Thyroid gland (tissue), 4 donors: Measurements from ENCODE around the gene SNIP1. TPM values are rescaled to one million over a fixed set of nuclear protein-coding genes. Genes with fewer than 3 reads are reported as not detected.
A peak's percentile ranks its signal among the peaks of the same experiment; 100 is the strongest.

Experiments used
- DNase-seq, 2 donors: peaks; one replicate each; pipeline ENCODE4 v3.0.0-alpha.2; 2019
- H3K27ac ChIP-seq, 3 donors: fragments of 200-600 bp; sonication (generic); 1 replicate in 2 of 3; 2 replicates in 1 of 3; pipeline ENCODE4 v1.5.1; 2016 to 2019; ENCODE audit warnings: mild to moderate bottlenecking in 1 of 3, moderate library complexity in 1 of 3
- H3K27me3 ChIP-seq: fragments of 200-600 bp; sonication (generic); one replicate; pipeline ENCODE4 v1.5.1; 2019
- H3K36me3 ChIP-seq, 2 donors: fragments of 200-600 bp; sonication (generic); one replicate each; pipeline ENCODE4 v1.5.1; 2016 to 2019
- H3K4me1 ChIP-seq, 2 donors: fragments of 200-600 bp; sonication (generic); one replicate each; pipeline ENCODE4 v1.5.1; 2017 to 2019
- H3K4me3 ChIP-seq, 3 donors: fragments of 200-600 bp; sonication (generic); replicated peaks in 1 of 3; 1 replicate in 2 of 3; 2 replicates in 1 of 3; pipeline ENCODE4 v1.5.1; 2016; ENCODE audit warnings: mild to moderate bottlenecking in 1 of 3
- H3K9me3 ChIP-seq: fragments of 200-600 bp; sonication (generic); one replicate; pipeline ENCODE4 v1.5.1; 2017
- CTCF ChIP-seq, 6 experiments: fragments of 200-600 bp in 3 of 6; fragments of 450-650 bp in 3 of 6; sonication (generic) in 3 of 6; IDR thresholded peaks; one replicate each; pipeline ENCODE4 v1.5.1; 2016 to 2019; ENCODE audit warnings: antibody characterized with exemption in 6 of 6, mild to moderate bottlenecking in 2 of 6, inconsistent platforms in 1 of 6, moderate library complexity in 1 of 6
- POLR2A ChIP-seq, 2 donors: fragments of 450-650 bp; IDR thresholded peaks; one replicate each; pipeline ENCODE4 v1.6.1; 2017; ENCODE audit warnings: antibody characterized with exemption in 2 of 2, mild to moderate bottlenecking in 2 of 2, moderate library complexity in 1 of 2
- WGBS, 2 donors: methylation state at CpG; one replicate each; pipeline ENCODE4 v1.1.5; 2017; 5-methylcytosine and 5-hydroxymethylcytosine counted together
- intact Hi-C: fragments of 100-400 bp; cut with DNase I; formaldehyde crosslinking; loops from one replicate; pipeline ENCODE4 v1.15.1; 2023
- total RNA-seq, 4 donors: library from RNA; depleted of rRNA; stranded (reverse); fragments of >200 nt; gene quantifications; one replicate each; pipeline ENCODE4 v1.2.3, GENCODE V29; 2016

Gene SNIP1
- total RNA-seq, 4 donors from 2014 or later, result 8.1 to 16.7 (median 13.0) TPM

- no peaks in the 10 kb centered on the region for H3K27me3 ChIP-seq
- H3K27ac ChIP-seq, result no peak overlapping the region
- whole genome bisulfite sequencing, 2 donors, result 86 to 88% methylated on average over 1 of the region's 1 CpG
- peaks cover 25 to 27% of the 10 kb centered on the region in 2 donors for H3K36me3 ChIP-seq
- no peak for TF ChIP-seq CTCF (IDR thresholded peaks at IDR 0.05)
- H3K9me3 ChIP-seq, result no peaks in the 10 kb centered on the region
- H3K4me1 ChIP-seq, result peaks cover 0 to 12% of the 10 kb centered on the region in 2 donors
- DNase-seq, result no peak
- intact Hi-C loops, result no loop called here
- no peak overlapping the region for H3K4me3 ChIP-seq
These were observed 58.2 kb downstream of the SNIP1 start for GRCh38 chr1:37495875-37496274.

GRCh38 chr1:37493336-37494098 is 60.6 kb downstream of the SNIP1 start:
- no peaks in the 10 kb centered on the region for H3K9me3 ChIP-seq
- intact Hi-C loops, result no loop called here
- H3K4me3 ChIP-seq, result no peak overlapping the region
- H3K36me3 ChIP-seq, result peaks cover 26 to 29% of the 10 kb centered on the region in 2 donors
- H3K4me1 ChIP-seq, result peaks cover 0 to 5% of the 10 kb centered on the region in 2 donors
- TF ChIP-seq CTCF (IDR thresholded peaks at IDR 0.05) (no peak), POLR2A (IDR thresholded peaks at IDR 0.05) (no peak)
- DNase-seq, result no peak
- no peaks in the 10 kb centered on the region for H3K27me3 ChIP-seq
- 81 to 88% methylated on average over 2 of the region's 2 CpGs for WGBS, 2 donors
- no peak overlapping the region for H3K27ac ChIP-seq

- Histone ChIP-seq H3K27ac (peak overlapping the region in 1 of 3 donors; percentile 65), H3K9me3 (no peaks in the 10 kb centered on the region), H3K4me1 (peaks cover 7 to 24% of the 10 kb centered on the region in 2 donors), H3K27me3 (no peaks in the 10 kb centered on the region), H3K4me3 (no peak overlapping the region), H3K36me3 (peaks cover 22 to 28% of the 10 kb centered on the region in 2 donors)
- 85 to 86% methylated on average over 5 of the region's 5 CpGs for WGBS, 2 donors
- intact Hi-C loops, result loop anchor here (2.0 kb wide), 1 partner anchor 33 kb away; no protein-coding TSS in a partner anchor
- TF ChIP-seq POLR2A (IDR thresholded peaks at IDR 0.05) (no peak), CTCF (IDR thresholded peaks at IDR 0.05) (peak in 1 of 6 experiments; percentile 1)
- DNase-seq, result no peak
These were observed 66.5 kb downstream of the SNIP1 start for GRCh38 chr1:37487619-37487984.

GRCh38 chr1:37486680-37487618 is 67.1 kb downstream of the SNIP1 start:
- peak overlapping the region; percentile 5 to 65 (median 49) for H3K27ac ChIP-seq
- TF ChIP-seq CTCF (IDR thresholded peaks at IDR 0.05) (peak; percentile 84 to 99 (median 90)), POLR2A (IDR thresholded peaks at IDR 0.05) (no peak)
- intact Hi-C loops, result loop anchor here (2.0 kb wide), 1 partner anchor 32 kb away; no protein-coding TSS in a partner anchor
- WGBS, 2 donors, result 33% methylated on average over 9 of the region's 10 CpGs
- H3K4me3 ChIP-seq, result no peak overlapping the region
- H3K4me1 ChIP-seq, result peaks cover 7 to 24% of the 10 kb centered on the region in 2 donors
- no peaks in the 10 kb centered on the region for H3K9me3 ChIP-seq
- H3K36me3 ChIP-seq, result peaks cover 29 to 32% of the 10 kb centered on the region in 2 donors
- no peaks in the 10 kb centered on the region for H3K27me3 ChIP-seq
- peak; percentile 65 to 69 for DNase-seq
